HL-60 (cell line): ENCODE data around the gene NEU4.

ENCODE experiments used
- DNase-seq, 2 experiments: peaks; one replicate each; pipeline ENCODE4 v3.0.0-alpha.2; 2010 to 2020; ENCODE audit warnings: low read depth in 1 of 2, low spot score in 1 of 2
- H3K27ac ChIP-seq: fragments of 250-450 bp; sonication (Bioruptor Pico); replicated peaks from 2 replicates; pipeline ENCODE4 v1.5.1; 2020; ENCODE audit warnings: mild to moderate bottlenecking, moderate library complexity
- H3K27me3 ChIP-seq: fragments of 250-450 bp; sonication (Bioruptor Pico); 2 replicates; pipeline ENCODE4 v1.5.1; 2021; ENCODE audit warnings: mild to moderate bottlenecking, moderate library complexity; ENCODE audit not compliant: insufficient read depth, poor library complexity, severe bottlenecking
- H3K4me3 ChIP-seq: replicated peaks from 2 replicates; pipeline ENCODE4 v1.5.1; 2011; ENCODE audit warnings: mild to moderate bottlenecking, control low read depth, low read length; ENCODE audit not compliant: insufficient read depth
- CTCF ChIP-seq: IDR thresholded peaks from one replicate; pipeline ENCODE4 v1.5.1; 2011; ENCODE audit warnings: low read length, control low read depth, inconsistent platforms; ENCODE audit not compliant: insufficient read depth
- GABPA ChIP-seq: IDR thresholded peaks from 2 replicates; pipeline ENCODE4 v1.6.1; 2012; ENCODE audit warnings: low read depth
- POLR2AphosphoS5 ChIP-seq: IDR thresholded peaks from 2 replicates; pipeline ENCODE4 v1.6.1; 2012; ENCODE audit warnings: low read depth
- REST ChIP-seq: IDR thresholded peaks from 2 replicates; pipeline ENCODE4 v1.6.1; 2012; ENCODE audit warnings: low read depth; ENCODE audit not compliant: insufficient replicate concordance
- SPI1 ChIP-seq: IDR thresholded peaks from 2 replicates; pipeline ENCODE4 v1.6.1; 2012; ENCODE audit warnings: low read depth, mild to moderate bottlenecking, borderline replicate concordance

Gene NEU4

GRCh38 chr2:241795021-241795999, 13.7 kb upstream of the NEU4 start:
- Histone ChIP-seq H3K4me3 (no peak overlapping the region), H3K27me3 (no peaks in the 10 kb centered on the region), H3K27ac (no peak overlapping the region)
- DNase-seq, result no peak
- TF ChIP-seq CTCF (no peak), POLR2AphosphoS5 (no peak), SPI1 (no peak)

- Histone ChIP-seq H3K27me3 (no peaks in the 10 kb centered on the region), H3K27ac (no peak overlapping the region), H3K4me3 (no peak overlapping the region)
- no peak for TF ChIP-seq SPI1
- no peak for TF ChIP-seq GABPA
- TF ChIP-seq CTCF, result no peak
- TF ChIP-seq POLR2AphosphoS5, result no peak
- no peak for TF ChIP-seq REST
- DNase-seq, result no peak
These were observed 12.8 kb upstream of the NEU4 start for GRCh38 chr2:241796209-241796608.

GRCh38 chr2:241796610-241797138, 12.3 kb upstream of the NEU4 start:
- DNase-seq, result no peak
- H3K27ac ChIP-seq, result no peak overlapping the region
- H3K27me3 ChIP-seq, result no peaks in the 10 kb centered on the region
- H3K4me3 ChIP-seq, result no peak overlapping the region
- TF ChIP-seq REST, result no peak
- no peak for TF ChIP-seq CTCF
- TF ChIP-seq GABPA, result no peak
- TF ChIP-seq POLR2AphosphoS5, result no peak
- no peak for TF ChIP-seq SPI1
